GM23248 (cell line): ENCODE data around the gene SMIM23.

ENCODE experiments used
- EZH2 ChIP-seq: fragments of 200-600 bp; sonication (generic); IDR thresholded peaks from 2 replicates; pipeline ENCODE4 v1.6.1; 2018; ENCODE audit warnings: antibody characterized with exemption, mild to moderate bottlenecking; ENCODE audit not compliant: insufficient read depth, poor library complexity, severe bottlenecking
- EZH2phosphoT487 ChIP-seq: fragments of 200-600 bp; sonication (generic); IDR thresholded peaks from 2 replicates; pipeline ENCODE4 v1.6.1; 2018; ENCODE audit warnings: antibody characterized with exemption, moderate library complexity, mild to moderate bottlenecking, low read depth; ENCODE audit not compliant: insufficient read depth

DNA sequence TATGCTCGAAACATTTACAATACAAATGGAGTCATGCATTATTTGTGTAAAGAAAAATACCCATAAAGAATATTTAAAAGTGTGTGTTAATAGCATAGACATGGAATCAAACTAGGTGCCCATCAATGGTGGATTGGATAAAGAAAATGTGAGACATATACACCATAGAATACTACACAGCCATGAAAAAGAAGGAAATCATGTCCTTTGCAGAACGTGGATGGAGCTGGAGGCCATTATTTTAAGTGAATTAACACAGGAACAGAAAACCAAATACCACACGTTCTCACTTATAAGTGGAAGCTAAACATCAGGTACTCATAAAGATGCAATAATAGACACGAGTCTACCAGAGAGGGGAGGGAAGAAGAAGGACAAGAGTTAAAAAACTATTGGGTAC, 22.8 kb downstream of the SMIM23 start:
- TF ChIP-seq EZH2 (no peak), EZH2phosphoT487 (no peak)
